Renal cortex interstitium (tissue), 11 donors: ENCODE results near the gene FARSB. TPM values are rescaled to one million over a fixed set of nuclear protein-coding genes. Genes with fewer than 3 reads are reported as not detected.

Experiments
- DNase-seq, 11 donors: peaks; one replicate each; pipeline ENCODE4 v3.0.0-alpha.2; 2013; ENCODE audit warnings: low read depth in 9 of 11, low spot score in 4 of 11; ENCODE audit errors: extremely low read depth in 1 of 11
- polyA plus RNA-seq, 3 donors: library from polyadenylated mRNA; unstranded; fragments of 120-200 nt; gene quantifications; one replicate each; pipeline ENCODE4 v1.2.1, GENCODE V29; 2013; ENCODE audit not compliant: insufficient read length in 3 of 3

The FARSB gene
- polyA plus RNA-seq, 3 donors = 26.2 to 28.8 (median 26.8) TPM

- DNase-seq = no peak
These were observed 129.2 kb downstream of the FARSB start for GRCh38 chr2:222526480-222527277.

GRCh38 chr2:222525811-222526210 lies 130.1 kb downstream of the FARSB start:
- DNase-seq = peak; percentile 21 to 69 (median 46)

- no peak for DNase-seq
These were observed 131.9 kb downstream of the FARSB start for GRCh38 chr2:222523783-222524544.

GRCh38 chr2:222522082-222522481 lies 133.8 kb downstream of the FARSB start:
- DNase-seq = no peak

GRCh38 chr2:222521099-222521498 lies 134.8 kb downstream of the FARSB start:
- no peak for DNase-seq

Other genes with a start within 250 kb of the FARSB start
- 10 to 100 TPM; 16.2 to 27.4 (median 19.3) TPM for gene SGPP2, start 231.5 kb downstream of the FARSB start, polyA plus RNA-seq
- gene MOGAT1, start 15.6 kb upstream of the FARSB start, polyA plus RNA-seq = under 1 TPM in 1 of 3 donors, not detected in 2; 0.24 TPM
- 10 to 100 TPM; 64.4 to 82.1 (median 70.0) TPM for gene ACSL3, start 204.9 kb upstream of the FARSB start, polyA plus RNA-seq